Thoracic aorta (tissue), 2 donors: ENCODE results near the gene NUMB. TPM values are rescaled to one million over a fixed set of nuclear protein-coding genes. Genes with fewer than 3 reads are reported as not detected.

ENCODE experiments used
- ATAC-seq: fragments of 150-250 bp; one replicate; pipeline ENCODE4 v1.8.0; 2017; ENCODE audit warnings: low read depth; ENCODE audit not compliant: insufficient number of reproducible peaks, low FRiP score
- DNase-seq: peaks from one replicate; pipeline ENCODE4 v3.0.0-alpha.2; 2020; ENCODE audit warnings: low spot score
- H3K27ac ChIP-seq, 2 donors: fragments of 200-600 bp; sonication (generic); 1 replicate in 1 of 2; 2 replicates in 1 of 2; pipeline ENCODE4 v1.5.1; 2016; ENCODE audit warnings: mild to moderate bottlenecking in 2 of 2, moderate library complexity in 2 of 2
- H3K27me3 ChIP-seq: fragments of 200-600 bp; sonication (generic); replicated peaks from 2 replicates; pipeline ENCODE4 v1.6.0; 2016; ENCODE audit warnings: mild to moderate bottlenecking; ENCODE audit not compliant: insufficient read depth
- H3K36me3 ChIP-seq: fragments of 200-600 bp; sonication (generic); one replicate; pipeline ENCODE4 v1.5.1; 2016
- H3K4me1 ChIP-seq, 2 donors: fragments of 200-600 bp; sonication (generic); 1 replicate in 1 of 2; 2 replicates in 1 of 2; pipeline versions ENCODE4 v1.5.1 to v1.6.0; 2016; ENCODE audit warnings: low read depth in 2 of 2, mild to moderate bottlenecking in 1 of 2; ENCODE audit not compliant: control insufficient read depth in 1 of 2
- H3K4me3 ChIP-seq: fragments of 200-600 bp; sonication (generic); 2 replicates; pipeline ENCODE4 v1.5.1; 2016; ENCODE audit warnings: mild to moderate bottlenecking
- H3K9me3 ChIP-seq: fragments of 200-600 bp; sonication (generic); 2 replicates; pipeline ENCODE4 v1.5.1; 2016
- CTCF ChIP-seq: fragments of 200-600 bp; sonication (generic); IDR thresholded peaks from one replicate; pipeline ENCODE4 v1.5.1; 2019; ENCODE audit warnings: antibody characterized with exemption
- total RNA-seq, 2 donors: library from RNA; depleted of rRNA; stranded (reverse); fragments of >200 nt; gene quantifications; one replicate each; pipeline versions ENCODE4 v1.1.0 to v1.2.3, GENCODE V29; 2016

The NUMB gene
- total RNA-seq, 2 donors from 2014 or later, result 37.0 to 65.7 TPM

- no peaks in the 10 kb centered on the region for H3K36me3 ChIP-seq
- no peak overlapping the region for H3K4me3 ChIP-seq
- no peak for DNase-seq
- no peak overlapping the region for H3K27ac ChIP-seq
- peaks cover 39 to 55% of the 10 kb centered on the region in 2 donors for H3K4me1 ChIP-seq
- no peak for TF ChIP-seq CTCF
- no peaks in the 10 kb centered on the region for H3K9me3 ChIP-seq
- ATAC-seq, result no peak
- H3K27me3 ChIP-seq, result no peaks in the 10 kb centered on the region
Observed at GRCh38 chr14:73459959-73460358, 1.6 kb upstream of the NUMB start.

GRCh38 chr14:73457924-73458182 lies 493 bp downstream of the NUMB start:
- no peak for TF ChIP-seq CTCF
- ATAC-seq, result peak; percentile 11
- H3K4me1 ChIP-seq, result peaks cover 40 to 50% of the 10 kb centered on the region in 2 donors

GRCh38 chr14:73457041-73457923 lies 1.1 kb downstream of the NUMB start:
- ATAC-seq (no peak), DNase-seq (no peak)
- Histone ChIP-seq H3K4me1 (peaks cover 38 to 45% of the 10 kb centered on the region in 2 donors), H3K27ac (peak overlapping the region; percentile 80), H3K36me3 (no peaks in the 10 kb centered on the region), H3K27me3 (no peaks in the 10 kb centered on the region), H3K9me3 (no peaks in the 10 kb centered on the region), H3K4me3 (peak overlapping the region; percentile 93)
- no peak for TF ChIP-seq CTCF

More at GRCh38 chr14:73457924-73458182, 493 bp downstream of the NUMB start:
- Histone ChIP-seq H3K9me3 (no peaks in the 10 kb centered on the region), H3K27ac (peak overlapping the region; percentile 80), H3K27me3 (no peaks in the 10 kb centered on the region), H3K4me3 (peak overlapping the region; percentile 93), H3K36me3 (no peaks in the 10 kb centered on the region)
- no peak for DNase-seq

GRCh38 chr14:73455294-73455693 lies 3.1 kb downstream of the NUMB start:
- Histone ChIP-seq H3K4me3 (no peak overlapping the region), H3K27ac (no peak overlapping the region), H3K27me3 (no peaks in the 10 kb centered on the region), H3K36me3 (no peaks in the 10 kb centered on the region), H3K9me3 (no peaks in the 10 kb centered on the region), H3K4me1 (peaks cover 25 to 28% of the 10 kb centered on the region in 2 donors)
- ATAC-seq (no peak), DNase-seq (no peak)
- TF ChIP-seq CTCF, result no peak

- DNase-seq (no peak), ATAC-seq (no peak)
- TF ChIP-seq CTCF, result no peak
- peaks cover 16 to 28% of the 10 kb centered on the region in 2 donors for H3K4me1 ChIP-seq
- no peak overlapping the region for H3K4me3 ChIP-seq
- H3K36me3 ChIP-seq, result no peaks in the 10 kb centered on the region
- no peaks in the 10 kb centered on the region for H3K27me3 ChIP-seq
- no peaks in the 10 kb centered on the region for H3K9me3 ChIP-seq
- H3K27ac ChIP-seq, result no peak overlapping the region
Observed at GRCh38 chr14:73452341-73453186, 5.8 kb downstream of the NUMB start.
